Stimulated activated CD4-positive, alpha-beta T cell treated with anti-CD3 and anti-CD28 coated beads, Interleukin-2, amount 100 ng/mL, for 24 hours (primary cell): Measurements from ENCODE around the gene ARSA.

Source experiments
- DNase-seq, 2 donors: peaks; one replicate each; pipeline ENCODE4 v3.0.0-alpha.2; 2020

ARSA gene

GRCh38 chr22:50603511-50604255 lies 24.3 kb downstream of the ARSA start:
- DNase-seq: no peak

GRCh38 chr22:50602338-50602700 lies 25.6 kb downstream of the ARSA start:
- no peak for DNase-seq

GRCh38 chr22:50601669-50602337 lies 26.1 kb downstream of the ARSA start:
- no peak for DNase-seq

GRCh38 chr22:50600967-50601668 lies 26.8 kb downstream of the ARSA start:
- no peak for DNase-seq

GRCh38 chr22:50600538-50600937 lies 27.4 kb downstream of the ARSA start, which contains the start of gene MAPK8IP2:
Gene MAPK8IP2, plus strand, starts transcription at chr22:50600793. Its CDS starts 26 bp downstream, at chr22:50600819.
- DNase-seq: peak in 1 of 2 donors; percentile 14

GRCh38 chr22:50599816-50600455 lies 28.0 kb downstream of the ARSA start:
- DNase-seq: peak; percentile 64 to 69

- DNase-seq: no peak
Measured at GRCh38 chr22:50597097-50597496, 30.9 kb downstream of the ARSA start.

- no peak for DNase-seq
Measured at GRCh38 chr22:50595189-50595588, 32.8 kb downstream of the ARSA start.

- no peak for DNase-seq
Measured at GRCh38 chr22:50587407-50587806, 40.5 kb downstream of the ARSA start.

- DNase-seq: no peak
Measured at GRCh38 chr22:50586416-50586815, 41.5 kb downstream of the ARSA start.

GRCh38 chr22:50585781-50586180 lies 42.2 kb downstream of the ARSA start:
- no peak for DNase-seq

GRCh38 chr22:50585238-50585637 lies 42.7 kb downstream of the ARSA start:
- no peak for DNase-seq

GRCh38 chr22:50584106-50585096 lies 43.6 kb downstream of the ARSA start:
- DNase-seq: no peak

- DNase-seq: no peak
Measured at GRCh38 chr22:50583294-50583861, 44.6 kb downstream of the ARSA start.

GRCh38 chr22:50582493-50583293 lies 45.3 kb downstream of the ARSA start, which contains the start of gene CHKB:
Gene CHKB, minus strand, starts transcription at chr22:50582849. Its CDS starts 68 bp downstream, at chr22:50582781.
- peak; percentile 99 for DNase-seq

- DNase-seq: peak in 1 of 2 donors; percentile 45
Measured at GRCh38 chr22:50581950-50582492, 45.9 kb downstream of the ARSA start.

- no peak for DNase-seq
Measured at GRCh38 chr22:50581031-50581949, 46.7 kb downstream of the ARSA start.

- DNase-seq: no peak
Measured at GRCh38 chr22:50579752-50580151, 48.2 kb downstream of the ARSA start.

- DNase-seq: no peak
Measured at GRCh38 chr22:50578776-50579310, 49.1 kb downstream of the ARSA start.
